ENCODE measurements around the gene BEX3. TPM values are rescaled to one million over a fixed set of nuclear protein-coding genes. Genes with fewer than 3 reads are reported as not detected.
A peak's percentile ranks its signal among the peaks of the same experiment; 100 is the strongest.

Gene BEX3
- 100 to 1,000 TPM; 101 to 224 (median 179) TPM for total RNA-seq

DNA sequence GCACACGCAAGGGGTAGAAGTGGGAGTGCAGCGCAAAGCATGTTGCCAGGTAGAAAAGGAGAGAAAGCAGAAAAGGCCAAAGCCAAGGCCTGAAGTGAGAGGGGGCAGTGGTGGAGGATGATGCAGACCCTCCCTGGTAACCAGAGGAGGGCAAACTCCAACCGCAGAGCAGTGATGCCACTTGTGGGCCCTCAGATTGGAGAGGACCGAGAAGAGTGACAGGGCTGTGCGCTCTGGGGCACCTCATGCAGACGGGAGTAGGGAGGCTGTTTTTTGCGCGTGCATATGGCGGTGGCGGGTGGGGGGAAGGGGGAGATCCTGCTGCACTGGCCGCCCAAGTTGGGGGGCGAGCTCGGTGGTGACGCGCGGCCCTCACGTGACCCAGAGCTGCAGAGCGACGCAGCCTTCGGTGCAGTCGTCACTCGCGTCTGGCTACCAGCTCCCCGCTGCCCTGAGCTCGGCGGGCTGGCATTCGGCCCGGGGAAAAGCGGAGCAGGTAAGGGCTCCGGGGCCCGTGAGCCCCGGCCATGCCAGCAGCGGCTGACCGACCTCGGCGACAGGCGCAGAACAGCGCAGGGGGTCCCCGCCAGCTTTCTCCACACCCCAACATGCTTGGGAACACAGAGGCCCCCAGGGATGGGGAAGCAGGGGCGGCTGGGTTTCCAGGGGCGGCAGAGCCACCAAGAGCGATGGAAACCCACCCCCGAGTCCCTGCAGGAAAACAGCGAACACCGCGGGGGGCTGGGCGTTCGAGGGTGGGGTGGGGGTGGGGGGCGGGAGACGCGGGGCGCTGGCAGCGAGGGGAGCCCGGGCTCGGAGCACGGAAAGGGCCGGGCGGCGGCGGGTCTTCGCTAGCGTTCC, at the start of gene BEX3:
TSS of gene BEX3 (plus strand) at position 421 of the 861 bp plus-strand sequence. CDS start 984 bp downstream, outside the sequence.
- Histone ChIP-seq H3K4me1 (no peaks in the 10 kb centered on the region), H3K36me3 (no peaks in the 10 kb centered on the region), H3K27ac (peak within 1 kb of the TSS; percentile 85 to 92), H3K4me3 (peak within 1 kb of the TSS; percentile 57 to 63), H3K9me3 (no peaks in the 10 kb centered on the region), H3K27me3 (no peaks in the 10 kb centered on the region)
- intact Hi-C loops (cut with DNase I; ENCODE audit: low total_unique reads), result no loop called here
- peak; percentile 46 to 47 for DNase-seq
- peak; percentile 29 to 73 for TF ChIP-seq POLR2A (IDR thresholded peaks at IDR 0.05)
- TF ChIP-seq, protein P1, sequence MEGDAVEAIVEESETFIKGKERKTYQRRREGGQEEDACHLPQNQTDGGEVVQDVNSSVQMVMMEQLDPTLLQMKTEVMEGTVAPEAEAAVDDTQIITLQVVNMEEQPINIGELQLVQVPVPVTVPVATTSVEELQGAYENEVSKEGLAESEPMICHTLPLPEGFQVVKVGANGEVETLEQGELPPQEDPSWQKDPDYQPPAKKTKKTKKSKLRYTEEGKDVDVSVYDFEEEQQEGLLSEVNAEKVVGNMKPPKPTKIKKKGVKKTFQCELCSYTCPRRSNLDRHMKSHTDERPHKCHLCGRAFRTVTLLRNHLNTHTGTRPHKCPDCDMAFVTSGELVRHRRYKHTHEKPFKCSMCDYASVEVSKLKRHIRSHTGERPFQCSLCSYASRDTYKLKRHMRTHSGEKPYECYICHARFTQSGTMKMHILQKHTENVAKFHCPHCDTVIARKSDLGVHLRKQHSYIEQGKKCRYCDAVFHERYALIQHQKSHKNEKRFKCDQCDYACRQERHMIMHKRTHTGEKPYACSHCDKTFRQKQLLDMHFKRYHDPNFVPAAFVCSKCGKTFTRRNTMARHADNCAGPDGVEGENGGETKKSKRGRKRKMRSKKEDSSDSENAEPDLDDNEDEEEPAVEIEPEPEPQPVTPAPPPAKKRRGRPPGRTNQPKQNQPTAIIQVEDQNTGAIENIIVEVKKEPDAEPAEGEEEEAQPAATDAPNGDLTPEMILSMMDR (IDR thresholded peaks at IDR 0.05), result no peak

GRCh38 chrX:103329991-103330390, 46.3 kb upstream of the BEX3 start, which contains the start of gene TCEAL7:
Gene TCEAL7 (plus strand): TSS chrX:103330239. CDS start chrX:103331404, 1,165 bp downstream.
- peak; percentile 22 to 55 for TF ChIP-seq POLR2A (IDR thresholded peaks at IDR 0.05)
- TF ChIP-seq, protein P1 (IDR thresholded peaks at IDR 0.05), result no peak
- Histone ChIP-seq H3K36me3 (no peaks in the 10 kb centered on the region), H3K27me3 (peaks cover 0 to 15% of the 10 kb centered on the region in 2 donors), H3K4me3 (peak within 1 kb of the TSS; percentile 13 to 36), H3K4me1 (no peaks in the 10 kb centered on the region), H3K9me3 (no peaks in the 10 kb centered on the region), H3K27ac (peak within 1 kb of the TSS; percentile 76 to 79)
- DNase-seq, result peak; percentile 57 to 75
- intact Hi-C loops (cut with DNase I; ENCODE audit: low total_unique reads), result no loop called here

- Histone ChIP-seq H3K4me1 (no peaks in the 10 kb centered on the region), H3K27me3 (peaks cover 0 to 15% of the 10 kb centered on the region in 2 donors), H3K27ac (peak overlapping the region; percentile 76 to 79), H3K4me3 (peak overlapping the region; percentile 13 to 36), H3K36me3 (no peaks in the 10 kb centered on the region), H3K9me3 (no peaks in the 10 kb centered on the region)
- intact Hi-C loops (cut with DNase I; ENCODE audit: low total_unique reads), result no loop called here
- DNase-seq, result peak in 1 of 2 donors; percentile 22
- TF ChIP-seq, protein P1 (IDR thresholded peaks at IDR 0.05), result no peak
- no peak for TF ChIP-seq POLR2A (IDR thresholded peaks at IDR 0.05)
Observed at GRCh38 chrX:103330681-103331288, 45.6 kb upstream of the BEX3 start.

- Histone ChIP-seq H3K9me3 (no peaks in the 10 kb centered on the region), H3K4me1 (no peaks in the 10 kb centered on the region), H3K36me3 (no peaks in the 10 kb centered on the region), H3K4me3 (no peak overlapping the region), H3K27me3 (peaks cover 0 to 8% of the 10 kb centered on the region in 2 donors), H3K27ac (no peak overlapping the region)
- no peak for TF ChIP-seq POLR2A (IDR thresholded peaks at IDR 0.05)
- TF ChIP-seq, protein P1 (IDR thresholded peaks at IDR 0.05), result no peak
- DNase-seq, result no peak
- intact Hi-C loops (cut with DNase I; ENCODE audit: low total_unique reads), result no loop called here
Observed at GRCh38 chrX:103338663-103339062, 37.7 kb upstream of the BEX3 start.

GRCh38 chrX:103343105-103343504, 33.2 kb upstream of the BEX3 start:
- Histone ChIP-seq H3K4me1 (no peaks in the 10 kb centered on the region), H3K27me3 (peaks cover 0 to 6% of the 10 kb centered on the region in 2 donors), H3K36me3 (no peaks in the 10 kb centered on the region), H3K9me3 (no peaks in the 10 kb centered on the region), H3K27ac (no peak overlapping the region), H3K4me3 (no peak overlapping the region)
- DNase-seq, result peak; percentile 48 to 49
- TF ChIP-seq POLR2A (IDR thresholded peaks at IDR 0.05), result no peak
- TF ChIP-seq, protein P1 (IDR thresholded peaks at IDR 0.05), result peak; percentile 58 to 68 (median 60)
- intact Hi-C loops (cut with DNase I; ENCODE audit: low total_unique reads), result loop anchor here (5.0 kb wide), 1 partner anchor 119 kb away; no protein-coding TSS in a partner anchor
